Panc1 (cell line): Measurements from ENCODE around the gene RIC8A. TPM values are rescaled to one million over a fixed set of nuclear protein-coding genes. Genes with fewer than 3 reads are reported as not detected.

ENCODE experiments used
- ATAC-seq: fragments of 200-7000 bp; cut with Tn5 transposase; 2 replicates; pipeline ENCODE4 v1.9.1; 2020; ENCODE audit warnings: mild to moderate bottlenecking, moderate library complexity
- BruUV-seq: library from RNA; stranded (reverse); fragments of 400-500 nt; replicated peaks from 2 replicates; lab custom pipeline; 2021; lab: Mats Ljungman, UMichigan
- CTCF ChIA-PET: fragments of 300-600 bp; sonication (Branson Sonifier 250); formaldehyde crosslinking; loops from one replicate; lab custom pipeline; 2022; ENCODE audit warnings: antibody characterized with exemption; lab: Charles Lee
- POLR2A ChIA-PET: fragments of 300-600 bp; sonication (Branson Sonifier 250); formaldehyde crosslinking; loops from one replicate; lab custom pipeline; 2022; ENCODE audit warnings: antibody characterized with exemption; lab: Charles Lee
- DNase-seq: peaks from one replicate; pipeline ENCODE4 v3.0.0-alpha.2; 2010; ENCODE audit warnings: low read depth, low spot score
- H3K27ac ChIP-seq: 2 replicates; pipeline ENCODE4 v1.5.1; 2011; ENCODE audit warnings: mild to moderate bottlenecking, low read length, inconsistent platforms
- H3K27me3 ChIP-seq: fragments of 200-500 bp; sonication (Bioruptor generic); 2 replicates; pipeline ENCODE4 v1.6.0; 2014; ENCODE audit warnings: low read length, inconsistent platforms; ENCODE audit not compliant: control insufficient read depth, insufficient read depth
- H3K36me3 ChIP-seq: fragments of 200-500 bp; sonication (Bioruptor generic); 2 replicates; pipeline ENCODE4 v1.5.1; 2014; ENCODE audit warnings: inconsistent platforms, mild to moderate bottlenecking, low read length, moderate library complexity; ENCODE audit not compliant: control insufficient read depth, insufficient read depth
- H3K4me1 ChIP-seq: 2 replicates; pipeline ENCODE4 v1.5.1; 2011; ENCODE audit warnings: inconsistent platforms, mild to moderate bottlenecking, low read length, moderate library complexity; ENCODE audit not compliant: control insufficient read depth, insufficient read depth
- H3K4me3 ChIP-seq, 2 experiments: 2 replicates each; pipeline ENCODE4 v1.5.1; 2011 to 2012; ENCODE audit warnings: low read depth in 2 of 2, low read length in 2 of 2, mild to moderate bottlenecking in 2 of 2, inconsistent platforms in 1 of 2, moderate library complexity in 1 of 2
- H3K9me3 ChIP-seq: fragments of 200-500 bp; sonication (Bioruptor generic); 2 replicates; pipeline ENCODE4 v1.5.1; 2014; ENCODE audit warnings: low read depth, mild to moderate bottlenecking, inconsistent platforms, low read length, moderate library complexity; ENCODE audit not compliant: control insufficient read depth, insufficient read depth
- POLR2AphosphoS5 ChIP-seq: IDR thresholded peaks from 2 replicates; pipeline ENCODE4 v1.6.1; 2012; ENCODE audit warnings: mild to moderate bottlenecking, low read depth, low read length, moderate library complexity
- SIN3A ChIP-seq: IDR thresholded peaks from 2 replicates; pipeline ENCODE4 v1.6.1; 2012; ENCODE audit warnings: low read depth, mild to moderate bottlenecking, low read length, moderate library complexity, borderline replicate concordance; ENCODE audit not compliant: insufficient read depth
- TCF7L2 ChIP-seq: IDR thresholded peaks from 2 replicates; pipeline ENCODE4 v1.6.1; 2011; ENCODE audit warnings: mild to moderate bottlenecking, low read depth, low read length, inconsistent platforms
- in situ Hi-C: cut with HindIII; loops from 2 replicates; pipeline ENCODE4 v1.10.0; 2016; ENCODE audit warnings: low sequenced_read_pairs, low pct_unique_long_range_greater_than_20kb
- intact Hi-C: fragments of 100-400 bp; cut with micrococcal nuclease; formaldehyde crosslinking; loops from one replicate; pipeline ENCODE4 v1.10.0; 2022; ENCODE audit not compliant: unreplicated experiment
- total RNA-seq: library from RNA; stranded (reverse); gene quantifications from one replicate; pipeline ENCODE4 v1.2.1, GENCODE V29; 2021; ENCODE audit not compliant: unreplicated experiment
- TF ChIP-seq, protein P1 (sequence below), 2 experiments: IDR thresholded peaks; 2 replicates each; pipeline ENCODE4 v1.6.1; 2011 to 2012; ENCODE audit warnings: low read depth in 2 of 2, control low read depth in 1 of 2, low read length in 1 of 2, mild to moderate bottlenecking in 1 of 2, moderate library complexity in 1 of 2; ENCODE audit not compliant: insufficient read depth in 1 of 2
- TF ChIP-seq, protein P2 (sequence below): fragments of 450-650 bp; IDR thresholded peaks from 2 replicates; pipeline ENCODE4 v1.5.1; 2017; ENCODE audit warnings: mild to moderate bottlenecking

RIC8A gene
- total RNA-seq, 1 experiment from 2014 or later: 264 TPM

DNA sequence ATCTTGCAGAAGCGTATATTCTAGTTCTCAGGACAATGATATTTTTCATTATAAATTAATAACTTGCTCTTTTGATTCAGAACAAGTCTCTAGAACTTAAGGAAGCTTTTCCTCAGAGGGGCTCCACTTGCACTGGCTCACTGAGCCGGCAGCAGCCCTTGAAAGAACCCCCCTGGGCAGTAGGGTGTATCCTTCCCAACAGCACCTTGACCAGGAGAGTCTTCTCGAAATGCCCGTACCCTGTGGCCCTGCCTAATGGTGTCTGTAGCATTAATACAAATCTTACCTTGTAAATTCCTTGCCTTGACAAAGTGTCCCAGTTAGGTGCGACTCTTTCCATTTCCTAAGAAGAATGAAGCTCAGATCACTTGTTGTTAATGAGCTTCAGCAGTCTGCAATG lies 42.8 kb downstream of the RIC8A start:
- H3K27ac ChIP-seq: no peak overlapping the region
- H3K27me3 ChIP-seq: no peaks in the 10 kb centered on the region
- no peaks in the 10 kb centered on the region for H3K4me1 ChIP-seq
- TF ChIP-seq, protein P1, sequence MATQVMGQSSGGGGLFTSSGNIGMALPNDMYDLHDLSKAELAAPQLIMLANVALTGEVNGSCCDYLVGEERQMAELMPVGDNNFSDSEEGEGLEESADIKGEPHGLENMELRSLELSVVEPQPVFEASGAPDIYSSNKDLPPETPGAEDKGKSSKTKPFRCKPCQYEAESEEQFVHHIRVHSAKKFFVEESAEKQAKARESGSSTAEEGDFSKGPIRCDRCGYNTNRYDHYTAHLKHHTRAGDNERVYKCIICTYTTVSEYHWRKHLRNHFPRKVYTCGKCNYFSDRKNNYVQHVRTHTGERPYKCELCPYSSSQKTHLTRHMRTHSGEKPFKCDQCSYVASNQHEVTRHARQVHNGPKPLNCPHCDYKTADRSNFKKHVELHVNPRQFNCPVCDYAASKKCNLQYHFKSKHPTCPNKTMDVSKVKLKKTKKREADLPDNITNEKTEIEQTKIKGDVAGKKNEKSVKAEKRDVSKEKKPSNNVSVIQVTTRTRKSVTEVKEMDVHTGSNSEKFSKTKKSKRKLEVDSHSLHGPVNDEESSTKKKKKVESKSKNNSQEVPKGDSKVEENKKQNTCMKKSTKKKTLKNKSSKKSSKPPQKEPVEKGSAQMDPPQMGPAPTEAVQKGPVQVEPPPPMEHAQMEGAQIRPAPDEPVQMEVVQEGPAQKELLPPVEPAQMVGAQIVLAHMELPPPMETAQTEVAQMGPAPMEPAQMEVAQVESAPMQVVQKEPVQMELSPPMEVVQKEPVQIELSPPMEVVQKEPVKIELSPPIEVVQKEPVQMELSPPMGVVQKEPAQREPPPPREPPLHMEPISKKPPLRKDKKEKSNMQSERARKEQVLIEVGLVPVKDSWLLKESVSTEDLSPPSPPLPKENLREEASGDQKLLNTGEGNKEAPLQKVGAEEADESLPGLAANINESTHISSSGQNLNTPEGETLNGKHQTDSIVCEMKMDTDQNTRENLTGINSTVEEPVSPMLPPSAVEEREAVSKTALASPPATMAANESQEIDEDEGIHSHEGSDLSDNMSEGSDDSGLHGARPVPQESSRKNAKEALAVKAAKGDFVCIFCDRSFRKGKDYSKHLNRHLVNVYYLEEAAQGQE (IDR thresholded peaks at IDR 0.05; ENCODE audit: insufficient read depth in 1 of 2, low read depth in 2 of 2, low read length in 1 of 2): no peak
- TF ChIP-seq POLR2AphosphoS5 (no peak), TCF7L2 (no peak), SIN3A (no peak)
- TF ChIP-seq, protein P2, sequence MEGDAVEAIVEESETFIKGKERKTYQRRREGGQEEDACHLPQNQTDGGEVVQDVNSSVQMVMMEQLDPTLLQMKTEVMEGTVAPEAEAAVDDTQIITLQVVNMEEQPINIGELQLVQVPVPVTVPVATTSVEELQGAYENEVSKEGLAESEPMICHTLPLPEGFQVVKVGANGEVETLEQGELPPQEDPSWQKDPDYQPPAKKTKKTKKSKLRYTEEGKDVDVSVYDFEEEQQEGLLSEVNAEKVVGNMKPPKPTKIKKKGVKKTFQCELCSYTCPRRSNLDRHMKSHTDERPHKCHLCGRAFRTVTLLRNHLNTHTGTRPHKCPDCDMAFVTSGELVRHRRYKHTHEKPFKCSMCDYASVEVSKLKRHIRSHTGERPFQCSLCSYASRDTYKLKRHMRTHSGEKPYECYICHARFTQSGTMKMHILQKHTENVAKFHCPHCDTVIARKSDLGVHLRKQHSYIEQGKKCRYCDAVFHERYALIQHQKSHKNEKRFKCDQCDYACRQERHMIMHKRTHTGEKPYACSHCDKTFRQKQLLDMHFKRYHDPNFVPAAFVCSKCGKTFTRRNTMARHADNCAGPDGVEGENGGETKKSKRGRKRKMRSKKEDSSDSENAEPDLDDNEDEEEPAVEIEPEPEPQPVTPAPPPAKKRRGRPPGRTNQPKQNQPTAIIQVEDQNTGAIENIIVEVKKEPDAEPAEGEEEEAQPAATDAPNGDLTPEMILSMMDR: no peak
- peaks cover 47% of the 10 kb centered on the region for H3K36me3 ChIP-seq
- BruUV-seq: no TSS peak
- intact Hi-C loops (no loop called here), in situ Hi-C loops (no loop called here)
- POLR2A ChIA-PET: interaction anchor here (0.6 to 1.0 kb wide), 3 partner anchors 8 to 17 kb away, joined by 3 read pairs; no protein-coding TSS in a partner anchor
- H3K4me3 ChIP-seq: no peak overlapping the region
- no peak for DNase-seq
- CTCF ChIA-PET: interaction anchor here (0.6 to 1.6 kb wide), 7 partner anchors 9 to 112 kb away, joined by 3 to 6 read pairs (median 5); partner anchors contain the start of genes BET1L, PSMD13 and RIC8A
- H3K9me3 ChIP-seq: no peaks in the 10 kb centered on the region
- ATAC-seq: no peak

DNA sequence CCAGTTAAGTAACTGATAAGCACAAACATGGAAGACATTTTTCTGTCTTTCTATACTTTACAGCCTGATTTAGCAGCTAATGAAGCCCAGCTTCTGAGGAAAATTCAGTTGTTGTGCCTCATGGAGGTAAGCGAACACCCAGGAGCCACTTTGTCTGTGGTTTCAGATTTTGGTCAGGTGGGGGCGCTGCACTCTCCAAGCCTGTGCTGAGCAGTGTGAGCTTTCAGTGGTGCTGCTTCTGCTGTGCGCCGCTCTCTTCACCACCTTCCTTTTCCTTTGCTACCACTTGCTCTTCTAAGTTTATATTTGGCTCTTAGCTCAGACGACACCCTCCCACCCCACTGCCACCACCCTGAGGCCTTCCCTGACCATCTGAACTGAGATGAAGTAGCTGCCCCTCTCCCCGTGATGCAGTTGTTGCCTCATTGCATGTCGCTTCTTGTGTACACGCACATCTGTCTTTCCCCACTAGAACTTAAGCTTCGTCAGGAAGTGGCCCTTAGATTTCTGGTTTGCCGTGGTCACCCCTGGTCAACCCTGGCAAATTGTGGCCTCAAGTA lies 43.3 kb downstream of the RIC8A start:
- POLR2A ChIA-PET: interaction anchor here (0.6 to 1.0 kb wide), 5 partner anchors 9 to 88 kb away, joined by 3 read pairs; no protein-coding TSS in a partner anchor

More for the DNA sequence above, 43.3 kb downstream of the RIC8A start:
- in situ Hi-C loops (no loop called here), intact Hi-C loops (no loop called here)
- Histone ChIP-seq H3K36me3 (peaks cover 44% of the 10 kb centered on the region), H3K4me1 (no peaks in the 10 kb centered on the region), H3K9me3 (no peaks in the 10 kb centered on the region), H3K27ac (no peak overlapping the region), H3K4me3 (no peak overlapping the region), H3K27me3 (no peaks in the 10 kb centered on the region)
- BruUV-seq: no TSS peak
- CTCF ChIA-PET: interaction anchor here (0.5 to 1.6 kb wide), 10 partner anchors 9 to 112 kb away, joined by 3 to 6 read pairs (median 4); partner anchors contain the start of genes BET1L, PSMD13 and RIC8A
- no peak for TF ChIP-seq TCF7L2
- TF ChIP-seq, protein P2: peak; percentile 96
- ATAC-seq (peak; percentile 81), DNase-seq (no peak)
